CD4-positive, alpha-beta memory T cell (primary cell): Measurements from ENCODE around the gene FAM171A1. TPM values are rescaled to one million over a fixed set of nuclear protein-coding genes. Genes with fewer than 3 reads are reported as not detected.
"Not testable (repeated sequence)": the region's sequence is repeated elsewhere in the genome, so short reads cannot be mapped to it uniquely, and the experiment has no call there.

ENCODE experiments used
- CTCF ChIA-PET: fragments of 350-600 bp; sonication (Branson Sonifier 250); formaldehyde crosslinking; loops from one replicate; lab custom pipeline; 2021; ENCODE audit warnings: inconsistent platforms; ENCODE audit not compliant: partially characterized antibody; lab: Charles Lee
- POLR2A ChIA-PET: fragments of 350-600 bp; sonication (Branson Sonifier 250); formaldehyde crosslinking; loops from one replicate; lab custom pipeline; 2021; ENCODE audit not compliant: partially characterized antibody; lab: Charles Lee
- DNase-seq, 5 donors: peaks; one replicate each; pipeline versions ENCODE4 v3.0.0 to v3.0.0-alpha.2; 2020 to 2022; ENCODE audit warnings: mixed read lengths in 1 of 5
- H3K27ac ChIP-seq: one replicate; pipeline ENCODE4 v1.7.0; 2013; ENCODE audit warnings: low read depth, low read length
- H3K27me3 ChIP-seq: 2 replicates; pipeline ENCODE4 v1.7.0; 2013; ENCODE audit warnings: mild to moderate bottlenecking, low read length, moderate library complexity; ENCODE audit not compliant: insufficient read depth
- H3K36me3 ChIP-seq: 2 replicates; pipeline ENCODE4 v1.7.0; 2013; ENCODE audit warnings: mild to moderate bottlenecking, low read length, moderate library complexity; ENCODE audit not compliant: insufficient read depth
- H3K4me1 ChIP-seq: 2 replicates; pipeline ENCODE4 v1.7.0; 2013; ENCODE audit warnings: mild to moderate bottlenecking, low read length, moderate library complexity; ENCODE audit not compliant: insufficient read depth
- H3K4me3 ChIP-seq, 2 donors: one replicate each; pipeline ENCODE4 v1.7.0; 2013; ENCODE audit warnings: low read length in 2 of 2, mild to moderate bottlenecking in 1 of 2
- H3K9me3 ChIP-seq, 2 donors: one replicate each; pipeline ENCODE4 v1.7.0; 2013; ENCODE audit warnings: low read length in 2 of 2, control low read depth in 1 of 2; ENCODE audit not compliant: control insufficient read depth in 1 of 2
- H3K27ac Mint-ChIP-seq, 7 donors: one replicate each; pipeline ENCODE4 v1.8.0; 2020 to 2021; ENCODE audit warnings: mixed read lengths in 7 of 7, mild to moderate bottlenecking in 6 of 7, inconsistent platforms in 3 of 7, moderate library complexity in 3 of 7
- H3K27me3 Mint-ChIP-seq, 2 donors: one replicate each; pipeline ENCODE4 v1.8.0; 2020 to 2021; ENCODE audit warnings: mixed read lengths in 2 of 2
- H3K36me3 Mint-ChIP-seq, 2 donors: one replicate each; pipeline ENCODE4 v1.8.0; 2020 to 2021; ENCODE audit warnings: mixed read lengths in 2 of 2, inconsistent platforms in 1 of 2, mild to moderate bottlenecking in 1 of 2
- H3K4me1 Mint-ChIP-seq, 4 donors: one replicate each; pipeline ENCODE4 v1.8.0; 2020 to 2021; ENCODE audit warnings: mixed read lengths in 4 of 4, mild to moderate bottlenecking in 1 of 4
- H3K4me3 Mint-ChIP-seq, 8 donors: one replicate each; pipeline ENCODE4 v1.8.0; 2020 to 2021; ENCODE audit warnings: mixed read lengths in 8 of 8, mild to moderate bottlenecking in 7 of 8, moderate library complexity in 6 of 8, inconsistent platforms in 3 of 8
- H3K9me3 Mint-ChIP-seq, 8 donors: one replicate each; pipeline ENCODE4 v1.8.0; 2020 to 2021; ENCODE audit warnings: mixed read lengths in 8 of 8, mild to moderate bottlenecking in 5 of 8, inconsistent platforms in 3 of 8, moderate library complexity in 1 of 8
- intact Hi-C: fragments of 100-400 bp; cut with micrococcal nuclease; formaldehyde crosslinking; loops from one replicate; pipeline ENCODE4 v1.15.1; 2023
- polyA plus RNA-seq, 2 donors: library from polyadenylated mRNA; unstranded; fragments of 300-500 nt; fragmentation: Illumina TruSeq; gene quantifications; one replicate each; pipeline ENCODE4 v1.2.3, GENCODE V29; 2021
- total RNA-seq, 2 experiments: library from RNA; stranded (reverse); gene quantifications; one replicate each; pipeline ENCODE4 v1.2.3, GENCODE V29; 2021

The FAM171A1 gene
- total and polyA plus RNA-seq, 4 experiments from 2014 or later = 7.1 to 10.6 (median 8.6) TPM

GRCh38 chr10:15302188-15302956 lies 68.7 kb downstream of the FAM171A1 start:
- POLR2A ChIA-PET, DNase-seq, H3K4me3 Mint-ChIP-seq, intact Hi-C loops, H3K27ac ChIP-seq, H3K4me3 ChIP-seq, H3K27me3 ChIP-seq, H3K9me3 Mint-ChIP-seq, H3K4me1 ChIP-seq, H3K4me1 Mint-ChIP-seq, H3K36me3 Mint-ChIP-seq, H3K27ac Mint-ChIP-seq, H3K27me3 Mint-ChIP-seq, H3K9me3 ChIP-seq, H3K36me3 ChIP-seq: not testable (repeated sequence)
- CTCF ChIA-PET = interaction anchor here (0.5 kb wide), 1 partner anchor 10 kb away, joined by 3 read pairs; no protein-coding TSS in a partner anchor

GRCh38 chr10:15300697-15301096 lies 70.4 kb downstream of the FAM171A1 start:
- ChIA-PET CTCF (interaction anchor here (1.3 kb wide), 1 partner anchor 11 kb away, joined by 4 read pairs; no protein-coding TSS in a partner anchor), POLR2A (no interaction called here)
- peaks cover 2% of the 10 kb centered on the region in 2 donors for H3K27me3 Mint-ChIP-seq
- no peak overlapping the region for H3K4me3 Mint-ChIP-seq
- peaks cover 0 to 7% (median 0%) of the 10 kb centered on the region in 8 donors for H3K9me3 Mint-ChIP-seq
- peaks cover 0 to 3% of the 10 kb centered on the region in 2 donors for H3K36me3 Mint-ChIP-seq
- H3K27ac Mint-ChIP-seq = no peak overlapping the region
- Histone ChIP-seq H3K4me1 (no peaks in the 10 kb centered on the region), H3K27me3 (no peaks in the 10 kb centered on the region), H3K36me3 (no peaks in the 10 kb centered on the region), H3K9me3 (no peaks in the 10 kb centered on the region), H3K4me3 (no peak overlapping the region), H3K27ac (no peak overlapping the region)
- no peak for DNase-seq
- intact Hi-C loops = no loop called here
- no peaks in the 10 kb centered on the region for H3K4me1 Mint-ChIP-seq

GRCh38 chr10:15300145-15300544 lies 70.9 kb downstream of the FAM171A1 start:
- no peak for DNase-seq
- H3K9me3 Mint-ChIP-seq = peaks cover 0 to 8% (median 0%) of the 10 kb centered on the region in 8 donors
- H3K27ac Mint-ChIP-seq = no peak overlapping the region
- intact Hi-C loops = no loop called here
- Histone ChIP-seq H3K27me3 (no peaks in the 10 kb centered on the region), H3K4me3 (no peak overlapping the region), H3K36me3 (no peaks in the 10 kb centered on the region), H3K27ac (no peak overlapping the region), H3K4me1 (no peaks in the 10 kb centered on the region), H3K9me3 (no peaks in the 10 kb centered on the region)
- H3K4me3 Mint-ChIP-seq = no peak overlapping the region
- H3K36me3 Mint-ChIP-seq = peaks cover 0 to 7% of the 10 kb centered on the region in 2 donors
- ChIA-PET CTCF (interaction anchor here (1.3 kb wide), 1 partner anchor 12 kb away, joined by 4 read pairs; no protein-coding TSS in a partner anchor), POLR2A (no interaction called here)
- H3K27me3 Mint-ChIP-seq = peaks cover 2% of the 10 kb centered on the region in 2 donors
- H3K4me1 Mint-ChIP-seq = no peaks in the 10 kb centered on the region

GRCh38 chr10:15296701-15297100 lies 74.4 kb downstream of the FAM171A1 start:
- Histone ChIP-seq H3K4me3 (no peak overlapping the region), H3K36me3 (no peaks in the 10 kb centered on the region), H3K9me3 (no peaks in the 10 kb centered on the region), H3K4me1 (no peaks in the 10 kb centered on the region), H3K27ac (no peak overlapping the region), H3K27me3 (no peaks in the 10 kb centered on the region)
- no peaks in the 10 kb centered on the region for H3K4me1 Mint-ChIP-seq
- peaks cover 0 to 7% of the 10 kb centered on the region in 2 donors for H3K36me3 Mint-ChIP-seq
- intact Hi-C loops = no loop called here
- no peak overlapping the region for H3K27ac Mint-ChIP-seq
- no peak for DNase-seq
- H3K27me3 Mint-ChIP-seq = peaks cover 2% of the 10 kb centered on the region in 2 donors
- ChIA-PET CTCF (no interaction called here), POLR2A (no interaction called here)
- no peak overlapping the region for H3K4me3 Mint-ChIP-seq
- peaks cover 0 to 8% (median 0%) of the 10 kb centered on the region in 8 donors for H3K9me3 Mint-ChIP-seq

- no peak for DNase-seq
- H3K4me3 Mint-ChIP-seq = no peak overlapping the region
- H3K27ac Mint-ChIP-seq = peak overlapping the region in 1 of 7 donors; percentile 67
- no peaks in the 10 kb centered on the region for H3K9me3 ChIP-seq
- H3K36me3 ChIP-seq = no peaks in the 10 kb centered on the region
- H3K27me3 Mint-ChIP-seq = peaks cover 0 to 2% of the 10 kb centered on the region in 2 donors
- H3K4me3 ChIP-seq = no peak overlapping the region
- intact Hi-C loops = no loop called here
- no peaks in the 10 kb centered on the region for H3K4me1 ChIP-seq
- CTCF ChIA-PET = no interaction called here
- POLR2A ChIA-PET = no interaction called here
- no peaks in the 10 kb centered on the region for H3K4me1 Mint-ChIP-seq
- no peak overlapping the region for H3K27ac ChIP-seq
- peaks cover 0 to 8% (median 0%) of the 10 kb centered on the region in 8 donors for H3K9me3 Mint-ChIP-seq
- H3K36me3 Mint-ChIP-seq = peaks cover 0 to 7% of the 10 kb centered on the region in 2 donors
- H3K27me3 ChIP-seq = no peaks in the 10 kb centered on the region
These were observed 75.4 kb downstream of the FAM171A1 start for GRCh38 chr10:15295537-15296325.

- no peaks in the 10 kb centered on the region for H3K27me3 ChIP-seq
- H3K36me3 ChIP-seq = no peaks in the 10 kb centered on the region
- H3K36me3 Mint-ChIP-seq = peaks cover 0 to 7% of the 10 kb centered on the region in 2 donors
- no peak overlapping the region for H3K27ac Mint-ChIP-seq
- intact Hi-C loops = no loop called here
- H3K27ac ChIP-seq = no peak overlapping the region
- H3K9me3 ChIP-seq = no peaks in the 10 kb centered on the region
- H3K4me1 Mint-ChIP-seq = no peaks in the 10 kb centered on the region
- H3K4me3 ChIP-seq = no peak overlapping the region
- POLR2A ChIA-PET = no interaction called here
- CTCF ChIA-PET = no interaction called here
- no peak for DNase-seq
- peaks cover 0 to 2% of the 10 kb centered on the region in 2 donors for H3K27me3 Mint-ChIP-seq
- H3K9me3 Mint-ChIP-seq = peaks cover 0 to 8% (median 0%) of the 10 kb centered on the region in 8 donors
- H3K4me1 ChIP-seq = no peaks in the 10 kb centered on the region
- H3K4me3 Mint-ChIP-seq = no peak overlapping the region
These were observed 76.9 kb downstream of the FAM171A1 start for GRCh38 chr10:15293862-15294842.
